Stimulated activated CD4-positive, alpha-beta T cell treated with anti-CD3 and anti-CD28 coated beads, Interleukin-4, amount 100 ng/mL, for 4 hours (primary cell): ENCODE results near the gene COL9A1.

ENCODE experiments used
- DNase-seq, 2 experiments: peaks; one replicate each; pipeline ENCODE4 v3.0.0-alpha.2; 2020

The COL9A1 gene

GRCh38 chr6:70168681-70169377, 134.1 kb downstream of the COL9A1 start:
- no peak for DNase-seq
